Measurements from ENCODE around the gene ERAP2.

- TF ChIP-seq SUZ12 (IDR thresholded peaks at IDR 0.05; ENCODE audit: extremely low read depth, insufficient read depth, insufficient read length) (no peak), ZNF274 (IDR thresholded peaks at IDR 0.05; ENCODE audit: low read depth, low read length) (no peak)
Observed at GRCh38 chr5:96922499-96923244, 46.4 kb downstream of the ERAP2 start.
